HCT116 (cell line): ENCODE measurements around the gene TTC9B. TPM values are rescaled to one million over a fixed set of nuclear protein-coding genes. Genes with fewer than 3 reads are reported as not detected.
"Not testable (repeated sequence)": the region's sequence is repeated elsewhere in the genome, so short reads cannot be mapped to it uniquely, and the experiment has no call there.

Source experiments
- ATAC-seq: fragments of 200-7000 bp; cut with Tn5 transposase; 2 replicates; pipeline ENCODE4 v1.9.1; 2020; ENCODE audit warnings: mild to moderate bottlenecking, moderate library complexity
- BruUV-seq: library from RNA; stranded (reverse); fragments of 400-500 nt; replicated peaks from 2 replicates; lab custom pipeline; 2021; lab: Mats Ljungman, UMichigan
- CTCF ChIA-PET: fragments of 300-600 bp; sonication (Branson Sonifier 250); formaldehyde crosslinking; loops from one replicate; lab custom pipeline; 2021; ENCODE audit warnings: antibody characterized with exemption; lab: Charles Lee
- POLR2A ChIA-PET: fragments of 300-600, 350-600 bp; sonication (Branson Sonifier 250); formaldehyde crosslinking; loops from one replicate; lab custom pipeline; 2021; ENCODE audit warnings: antibody characterized with exemption; lab: Charles Lee
- RAD21 ChIA-PET, 2 experiments: fragments of 300-600 bp; sonication (Branson Sonifier 250); formaldehyde crosslinking; loops; one replicate each; lab custom pipeline; 2023; ENCODE audit warnings: low total read pairs in 2 of 2; ENCODE audit not compliant: uncharacterized antibody in 2 of 2, unreplicated experiment in 2 of 2, low non-redundant PET in 1 of 2; lab: Charles Lee
- DNase-seq: peaks from one replicate; pipeline ENCODE4 v3.0.0-alpha.2; 2010; ENCODE audit warnings: low read depth, low spot score
- H2AFZ ChIP-seq: fragments of 200-600 bp; shearing (Covaris generic), sonication (generic); 2 replicates; pipeline ENCODE4 v1.6.1; 2017; ENCODE audit warnings: low read depth, mixed run types, mixed read lengths, antibody characterized with exemption, low read length; ENCODE audit not compliant: poor library complexity, severe bottlenecking
- H3K27ac ChIP-seq: 2 replicates; pipeline ENCODE4 v1.5.1; 2012; ENCODE audit warnings: low read depth, low read length
- H3K27me3 ChIP-seq: fragments of 200-600 bp; sonication (generic); 2 replicates; pipeline ENCODE4 v1.6.1; 2016; ENCODE audit warnings: mixed run types, low read length, mixed read lengths; ENCODE audit not compliant: insufficient read depth
- H3K36me3 ChIP-seq, 2 experiments: fragments of 200-500 bp in 1 of 2; fragments of 200-600 bp in 1 of 2; sonication (Bioruptor generic) in 1 of 2; sonication (generic) in 1 of 2; 2 replicates each; pipeline versions ENCODE4 v1.5.1 to v1.6.1; 2014 to 2016; ENCODE audit warnings: low read length in 2 of 2, inconsistent platforms in 1 of 2, mixed read lengths in 1 of 2, mixed run types in 1 of 2; ENCODE audit not compliant: insufficient read depth in 2 of 2, control insufficient read depth in 1 of 2
- H3K4me1 ChIP-seq, 2 experiments: fragments of 200-600 bp in 1 of 2; sonication (generic) in 1 of 2; 2 replicates each; pipeline versions ENCODE4 v1.5.1 to v1.6.1; 2012 to 2017; ENCODE audit warnings: low read length in 2 of 2, inconsistent platforms in 1 of 2, mild to moderate bottlenecking in 1 of 2, mixed read lengths in 1 of 2, mixed run types in 1 of 2, moderate library complexity in 1 of 2; ENCODE audit not compliant: insufficient read depth in 2 of 2, control insufficient read depth in 1 of 2
- H3K4me2 ChIP-seq: fragments of 200-600 bp; sonication (generic); 2 replicates; pipeline ENCODE4 v1.6.1; 2017; ENCODE audit warnings: mixed run types, low read length, mixed read lengths
- H3K4me3 ChIP-seq, 2 experiments: fragments of 200-600 bp in 1 of 2; sonication (generic) in 1 of 2; replicated peaks in 1 of 2; 2 replicates each; pipeline ENCODE4 v1.5.1; 2011 to 2016; ENCODE audit warnings: low read length in 2 of 2, control low read depth in 1 of 2, low read depth in 1 of 2, mild to moderate bottlenecking in 1 of 2, mixed read lengths in 1 of 2, mixed run types in 1 of 2
- H3K79me2 ChIP-seq: fragments of 200-600 bp; sonication (generic); 2 replicates; pipeline ENCODE4 v1.6.1; 2017; ENCODE audit warnings: mild to moderate bottlenecking, mixed run types, low read length, moderate library complexity, mixed read lengths; ENCODE audit not compliant: insufficient read depth
- H3K9ac ChIP-seq: fragments of 200-600 bp; sonication (generic); 2 replicates; pipeline ENCODE4 v1.6.1; 2016; ENCODE audit warnings: low read length, mixed read lengths
- H3K9me2 ChIP-seq: fragments of 200-600 bp; sonication (generic), shearing (Covaris generic); 2 replicates; pipeline ENCODE4 v1.6.1; 2017; ENCODE audit warnings: mixed run types, mild to moderate bottlenecking, moderate library complexity; ENCODE audit not compliant: insufficient read depth
- H3K9me3 ChIP-seq, 2 experiments: fragments of 200-500 bp in 1 of 2; fragments of 200-600 bp in 1 of 2; sonication (Bioruptor generic) in 1 of 2; sonication (generic) in 1 of 2; 2 replicates each; pipeline ENCODE4 v1.6.1; 2014 to 2017; ENCODE audit warnings: low read length in 2 of 2, mixed read lengths in 2 of 2, inconsistent platforms in 1 of 2, low read depth in 1 of 2, mild to moderate bottlenecking in 1 of 2, mixed run types in 1 of 2, moderate library complexity in 1 of 2; ENCODE audit not compliant: control insufficient read depth in 1 of 2, insufficient read depth in 1 of 2
- H4K20me1 ChIP-seq: fragments of 200-600 bp; sonication (generic), shearing (Covaris generic); 2 replicates; pipeline ENCODE4 v1.6.1; 2017; ENCODE audit warnings: mixed run types, mild to moderate bottlenecking, moderate library complexity; ENCODE audit not compliant: insufficient read depth
- CEBPB ChIP-seq: IDR thresholded peaks from 2 replicates; pipeline ENCODE4 v1.6.1; 2012; ENCODE audit warnings: low read depth
- EGR1 ChIP-seq: IDR thresholded peaks from 2 replicates; pipeline ENCODE4 v1.6.1; 2012; ENCODE audit warnings: low read depth
- EZH2phosphoT487 ChIP-seq: fragments of 200-600 bp; IDR thresholded peaks from 2 replicates; pipeline ENCODE4 v1.6.1; 2018; ENCODE audit warnings: antibody characterized with exemption, borderline replicate concordance
- POLR2A ChIP-seq: IDR thresholded peaks from 2 replicates; pipeline ENCODE4 v1.7.0; 2011; ENCODE audit warnings: borderline replicate concordance; ENCODE audit not compliant: insufficient read depth, insufficient read length; ENCODE audit errors: extremely low read depth
- POLR2AphosphoS5 ChIP-seq: IDR thresholded peaks from 2 replicates; pipeline ENCODE4 v1.6.1; 2011; ENCODE audit warnings: mild to moderate bottlenecking, low read depth, low read length, moderate library complexity
- SIN3A ChIP-seq: IDR thresholded peaks from 2 replicates; pipeline ENCODE4 v1.6.1; 2012; ENCODE audit warnings: low read depth
- SP1 ChIP-seq: IDR thresholded peaks from 2 replicates; pipeline ENCODE4 v1.6.1; 2012; ENCODE audit warnings: low read depth
- SRF ChIP-seq: IDR thresholded peaks from 2 replicates; pipeline ENCODE4 v1.6.1; 2012; ENCODE audit warnings: low read depth
- TCF7L2 ChIP-seq: IDR thresholded peaks from 2 replicates; pipeline ENCODE4 v1.7.0; 2011; ENCODE audit warnings: borderline replicate concordance, inconsistent platforms; ENCODE audit not compliant: insufficient read depth, insufficient read length; ENCODE audit errors: extremely low read depth
- YY1 ChIP-seq: IDR thresholded peaks from 2 replicates; pipeline ENCODE4 v1.6.1; 2011; ENCODE audit warnings: low read length, low read depth, moderate library complexity, mild to moderate bottlenecking; ENCODE audit not compliant: insufficient replicate concordance; ENCODE audit errors: extremely low read depth
- ZFX ChIP-seq: fragments of 450-650 bp; IDR thresholded peaks from 2 replicates; pipeline ENCODE4 v1.6.1; 2017
- ZNF274 ChIP-seq: fragments of 200-500 bp; sonication (Bioruptor generic); IDR thresholded peaks from 2 replicates; pipeline ENCODE4 v1.6.1; 2014; ENCODE audit warnings: mild to moderate bottlenecking, low read depth, low read length, inconsistent platforms
- intact Hi-C: fragments of 100-400 bp; cut with micrococcal nuclease; formaldehyde crosslinking; loops from 2 replicates; pipeline ENCODE4 v1.10.0; 2022
- total RNA-seq: library from RNA; stranded (reverse); gene quantifications from one replicate; pipeline ENCODE4 v1.2.1, GENCODE V29; 2021; ENCODE audit not compliant: unreplicated experiment
- TF ChIP-seq, protein P1 (sequence below): IDR thresholded peaks from 2 replicates; pipeline ENCODE4 v1.6.1; 2012
- TF ChIP-seq, protein P2 (sequence below), 3 experiments: fragments of 200-600 bp in 1 of 3; sonication (generic) in 1 of 3; IDR thresholded peaks in 2 of 3; conservative IDR thresholded peaks in 1 of 3; 2 replicates each; pipeline ENCODE4 v1.5.1; 2012 to 2017; ENCODE audit warnings: low read depth in 2 of 3, low read length in 2 of 3, antibody characterized with exemption in 1 of 3, borderline replicate concordance in 1 of 3, control low read depth in 1 of 3, mild to moderate bottlenecking in 1 of 3, mixed read lengths in 1 of 3, mixed run types in 1 of 3, moderate library complexity in 1 of 3; ENCODE audit not compliant: insufficient read depth in 1 of 3

The TTC9B gene
- total RNA-seq, 1 experiment from 2014 or later, result 1.7 TPM

DNA sequence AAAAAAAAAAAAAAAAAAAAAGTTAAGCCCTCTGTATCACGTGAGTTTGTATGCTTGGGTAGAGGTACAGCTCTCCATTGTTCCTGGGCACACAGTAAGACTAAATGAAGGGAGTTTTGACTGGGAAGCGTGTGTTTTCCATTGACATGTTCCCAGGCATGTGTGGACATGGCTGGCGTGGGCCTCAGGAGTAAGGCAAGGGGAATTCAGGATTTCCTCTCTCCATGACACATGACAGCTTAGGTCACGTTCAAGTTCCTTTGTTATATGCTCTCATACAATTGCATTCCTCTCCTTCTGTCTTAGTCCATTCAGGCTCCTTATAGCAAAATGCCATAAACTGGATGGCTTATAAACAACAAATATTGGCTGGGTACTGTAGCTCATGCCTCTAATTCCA, 44.1 kb downstream of the TTC9B start:
- Histone ChIP-seq H3K79me2 (no peaks in the 10 kb centered on the region), H3K4me1 (no peaks in the 10 kb centered on the region), H4K20me1 (no peaks in the 10 kb centered on the region), H3K9me3 (no peaks in the 10 kb centered on the region; a peak in 1 of 4 replicates), H2AFZ (no peak overlapping the region), H3K9me2 (no peaks in the 10 kb centered on the region), H3K36me3 (no peaks in the 10 kb centered on the region), H3K4me2 (no peak overlapping the region), H3K4me3 (no peak overlapping the region), H3K27me3 (no peaks in the 10 kb centered on the region), H3K27ac (no peak overlapping the region), H3K9ac (no peak overlapping the region)
- intact Hi-C loops, result no loop called here
- DNase-seq (no peak), ATAC-seq (no peak)
- no TSS peak for BruUV-seq
- RAD21 ChIA-PET, result no interaction called here
- POLR2A ChIA-PET, result interaction anchor here (0.7 to 1.7 kb wide), 2 partner anchors 27 to 35 kb away, joined by 3 to 4 read pairs; no protein-coding TSS in a partner anchor
- TF ChIP-seq CEBPB, result no peak
- no peak for TF ChIP-seq SIN3A
- TF ChIP-seq SP1, result no peak
- TF ChIP-seq TCF7L2, result no peak
- no peak for TF ChIP-seq POLR2A
- TF ChIP-seq SRF, result no peak
- TF ChIP-seq EZH2phosphoT487, result no peak
- no peak for TF ChIP-seq ZFX
- TF ChIP-seq, protein P1, sequence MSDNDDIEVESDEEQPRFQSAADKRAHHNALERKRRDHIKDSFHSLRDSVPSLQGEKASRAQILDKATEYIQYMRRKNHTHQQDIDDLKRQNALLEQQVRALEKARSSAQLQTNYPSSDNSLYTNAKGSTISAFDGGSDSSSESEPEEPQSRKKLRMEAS, result no peak
- no peak for TF ChIP-seq ZNF274
- TF ChIP-seq EGR1, result no peak
- TF ChIP-seq YY1, result no peak
- TF ChIP-seq, protein P2, sequence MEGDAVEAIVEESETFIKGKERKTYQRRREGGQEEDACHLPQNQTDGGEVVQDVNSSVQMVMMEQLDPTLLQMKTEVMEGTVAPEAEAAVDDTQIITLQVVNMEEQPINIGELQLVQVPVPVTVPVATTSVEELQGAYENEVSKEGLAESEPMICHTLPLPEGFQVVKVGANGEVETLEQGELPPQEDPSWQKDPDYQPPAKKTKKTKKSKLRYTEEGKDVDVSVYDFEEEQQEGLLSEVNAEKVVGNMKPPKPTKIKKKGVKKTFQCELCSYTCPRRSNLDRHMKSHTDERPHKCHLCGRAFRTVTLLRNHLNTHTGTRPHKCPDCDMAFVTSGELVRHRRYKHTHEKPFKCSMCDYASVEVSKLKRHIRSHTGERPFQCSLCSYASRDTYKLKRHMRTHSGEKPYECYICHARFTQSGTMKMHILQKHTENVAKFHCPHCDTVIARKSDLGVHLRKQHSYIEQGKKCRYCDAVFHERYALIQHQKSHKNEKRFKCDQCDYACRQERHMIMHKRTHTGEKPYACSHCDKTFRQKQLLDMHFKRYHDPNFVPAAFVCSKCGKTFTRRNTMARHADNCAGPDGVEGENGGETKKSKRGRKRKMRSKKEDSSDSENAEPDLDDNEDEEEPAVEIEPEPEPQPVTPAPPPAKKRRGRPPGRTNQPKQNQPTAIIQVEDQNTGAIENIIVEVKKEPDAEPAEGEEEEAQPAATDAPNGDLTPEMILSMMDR (IDR thresholded peaks at IDR 0.05 in 2 of 3, conservative IDR thresholded peaks at IDR 0.05 in 1 of 3; ENCODE audit: borderline replicate concordance in 1 of 3, insufficient read depth in 1 of 3, low read depth in 2 of 3, low read length in 2 of 3), result no peak
- TF ChIP-seq POLR2AphosphoS5, result no peak
- CTCF ChIA-PET, result interaction anchor here (0.9 to 3.0 kb wide), 2 partner anchors 8 to 9 kb away, joined by 3 to 18 read pairs; no protein-coding TSS in a partner anchor

DNA sequence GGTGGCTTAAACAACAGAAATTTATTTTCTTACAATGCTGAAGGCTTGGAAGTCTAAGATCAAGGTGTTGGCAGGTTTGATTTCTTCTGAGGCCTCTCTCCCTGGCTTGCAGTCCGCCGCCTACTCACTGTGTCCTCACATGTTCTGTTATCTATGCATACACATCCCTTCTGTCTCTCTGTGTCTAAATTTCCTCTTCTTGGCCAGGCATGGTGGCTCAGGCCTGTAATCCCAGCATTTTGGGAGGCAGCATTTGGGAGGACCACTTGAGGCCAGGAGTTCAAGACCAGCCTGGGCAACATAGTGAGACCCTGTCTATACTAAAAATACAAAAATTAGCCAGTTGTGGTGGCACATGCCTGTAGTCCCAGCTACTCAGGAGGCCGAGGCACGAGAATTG, 46.9 kb downstream of the TTC9B start:
- H4K20me1 ChIP-seq, intact Hi-C loops, H3K27ac ChIP-seq, ATAC-seq, H3K4me2 ChIP-seq, H3K27me3 ChIP-seq, H3K36me3 ChIP-seq, BruUV-seq, POLR2A ChIA-PET, H3K9ac ChIP-seq, H3K4me3 ChIP-seq, H2AFZ ChIP-seq, H3K4me1 ChIP-seq, CTCF ChIA-PET, DNase-seq, H3K9me3 ChIP-seq, RAD21 ChIA-PET, H3K9me2 ChIP-seq, H3K79me2 ChIP-seq: not testable (repeated sequence)
